K562 (cell line): ENCODE measurements around the gene MSI1. TPM values are rescaled to one million over a fixed set of nuclear protein-coding genes. Genes with fewer than 3 reads are reported as not detected.
A peak's percentile ranks its signal among the peaks of the same experiment; 100 is the strongest.

Experiments used
- DNMT1 ChIP-seq: fragments of 450-650 bp; IDR thresholded peaks from 2 replicates; pipeline ENCODE4 v1.6.1; 2016; ENCODE audit warnings: antibody characterized with exemption, mild to moderate bottlenecking
- FOXK1 ChIP-seq: sonication (generic); formaldehyde crosslinking; IDR thresholded peaks from 2 replicates; pipeline ENCODE4 v1.8.0; 2022; ENCODE audit warnings: missing genetic modification reagents, mild to moderate bottlenecking, borderline replicate concordance
- HNRNPH1 ChIP-seq: fragments of 200-400 bp; formaldehyde crosslinking; optimal IDR thresholded peaks from 2 replicates; pipeline ENCODE3; 2017; ENCODE audit warnings: low read depth, mild to moderate bottlenecking, low read length, moderate library complexity
- JUNB ChIP-seq: fragments of 450-650 bp; formaldehyde crosslinking; conservative IDR thresholded peaks from 2 replicates; pipeline ENCODE4 v1.4.0; 2020; ENCODE audit warnings: mild to moderate bottlenecking
- MIER1 ChIP-seq: fragments of 450-650 bp; IDR thresholded peaks from 2 replicates; pipeline ENCODE4 v1.6.1; 2016; ENCODE audit warnings: antibody characterized with exemption, mild to moderate bottlenecking, low read depth
- NFRKB ChIP-seq: fragments of 450-650 bp; IDR thresholded peaks from 2 replicates; pipeline ENCODE4 v1.6.1; 2016; ENCODE audit warnings: low read depth
- NFYB ChIP-seq: IDR thresholded peaks from 2 replicates; pipeline ENCODE4 v1.6.1; 2011; ENCODE audit warnings: mild to moderate bottlenecking, moderate library complexity; ENCODE audit not compliant: insufficient read length; ENCODE audit errors: extremely low read depth
- NR4A1 ChIP-seq, 2 experiments: fragments of 250-450 bp in 1 of 2; fragments of 450-650 bp in 1 of 2; sonication (Bioruptor Pico) in 1 of 2; IDR thresholded peaks; 2 replicates each; pipeline versions ENCODE4 v1.4.0 to v1.6.1; 2016 to 2020; ENCODE audit warnings: mild to moderate bottlenecking in 2 of 2, missing compliant biosample characterization in 1 of 2, missing genetic modification characterization in 1 of 2, moderate library complexity in 1 of 2
- POLR2AphosphoS2 ChIP-seq: IDR thresholded peaks from 2 replicates; pipeline ENCODE4 v1.6.1; 2012; ENCODE audit warnings: low read length, improper control_type of control experiment
- RB1 ChIP-seq: fragments of 450-650 bp; IDR thresholded peaks from 2 replicates; pipeline ENCODE4 v1.6.1; 2017; ENCODE audit warnings: low read depth, mild to moderate bottlenecking
- SMAD2 ChIP-seq: fragments of 150-350 bp; IDR thresholded peaks from 2 replicates; pipeline ENCODE4 v1.6.1; 2014; ENCODE audit warnings: low read depth, mild to moderate bottlenecking, low read length
- TAF7 ChIP-seq: fragments of 450-650 bp; IDR thresholded peaks from 2 replicates; pipeline ENCODE4 v1.6.1; 2016; ENCODE audit warnings: missing genetic modification characterization, missing compliant biosample characterization
- TRIM25 ChIP-seq: fragments of 450-650 bp; IDR thresholded peaks from 2 replicates; pipeline ENCODE4 v1.7.0; 2016; ENCODE audit warnings: borderline replicate concordance
- TSC22D4 ChIP-seq: fragments of 450-650 bp; IDR thresholded peaks from 2 replicates; pipeline ENCODE4 v1.6.1; 2016; ENCODE audit warnings: missing genetic modification characterization, missing biosample characterization, control low read depth
- WHSC1 ChIP-seq: IDR thresholded peaks from one replicate; pipeline ENCODE4 v1.6.1; 2012; ENCODE audit warnings: low read length, control low read depth, inconsistent platforms
- XRCC3 ChIP-seq: fragments of 450-650 bp; IDR thresholded peaks from 2 replicates; pipeline ENCODE4 v1.6.1; 2017; ENCODE audit warnings: mild to moderate bottlenecking, moderate library complexity
- ZNF165 ChIP-seq: fragments of 250-450 bp; sonication (Bioruptor Pico); IDR thresholded peaks from 2 replicates; pipeline ENCODE4 v1.4.0; 2020; ENCODE audit warnings: borderline replicate concordance
- ZNF239 ChIP-seq: fragments of 250-450 bp; sonication (Bioruptor Pico); IDR thresholded peaks from 2 replicates; pipeline ENCODE4 v1.4.0; 2020; ENCODE audit warnings: mild to moderate bottlenecking
- ZNF282 ChIP-seq: sonication (generic); formaldehyde crosslinking; IDR thresholded peaks from 2 replicates; pipeline ENCODE4 v1.8.1; 2023; ENCODE audit warnings: missing genetic modification reagents
- ZNF3 ChIP-seq: fragments of 250-450 bp; sonication (Bioruptor Pico); IDR thresholded peaks from 2 replicates; pipeline ENCODE4 v1.5.0; 2021; ENCODE audit warnings: mild to moderate bottlenecking, moderate library complexity
- ZNF785 ChIP-seq: fragments of 250-450 bp; sonication (Bioruptor Pico); IDR thresholded peaks from 2 replicates; pipeline ENCODE4 v1.4.0; 2020; ENCODE audit warnings: mild to moderate bottlenecking
- polyA plus RNA-seq, 8 experiments: library from polyadenylated mRNA; depleted of rRNA in 4 of 8; stranded (reverse) in 5 of 8; unstranded in 3 of 8; fragments of >200 nt; fragmentation: Nextera tagmentation in 2 of 8; fragmentation: Illumina TruSeq in 1 of 8; extraction: Ambion mirVana in 2 of 8; extraction: Trizol in 1 of 8; gene quantifications; 2 replicates each; pipeline versions ENCODE4 v1.2.1 to v1.2.3, GENCODE V29; 2011 to 2014; ENCODE audit warnings: inconsistent platforms in 1 of 8, missing spikeins in 1 of 8
- total RNA-seq, 7 experiments: library from RNA; depleted of rRNA in 6 of 7; stranded (reverse); fragments of >200 nt in 6 of 7; fragmentation: Illumina TruSeq in 2 of 7; extraction: Trizol in 2 of 7; gene quantifications; 2 replicates each; pipeline versions ENCODE4 v1.2.1 to v1.2.3, GENCODE V29; 2011 to 2021; ENCODE audit warnings: low replicate concordance in 1 of 7
- TF ChIP-seq, protein P1 (sequence below): fragments of 250-450 bp; sonication (Bioruptor Pico); IDR thresholded peaks from 2 replicates; pipeline ENCODE4 v1.4.0; 2020; ENCODE audit warnings: mild to moderate bottlenecking

MSI1 gene
- total and polyA plus RNA-seq, 9 of the 15 experiments (the other 6 are each of a cell fraction or from before 2014, with no cell fraction given), result 0.16 TPM; not detected in 8

DNA sequence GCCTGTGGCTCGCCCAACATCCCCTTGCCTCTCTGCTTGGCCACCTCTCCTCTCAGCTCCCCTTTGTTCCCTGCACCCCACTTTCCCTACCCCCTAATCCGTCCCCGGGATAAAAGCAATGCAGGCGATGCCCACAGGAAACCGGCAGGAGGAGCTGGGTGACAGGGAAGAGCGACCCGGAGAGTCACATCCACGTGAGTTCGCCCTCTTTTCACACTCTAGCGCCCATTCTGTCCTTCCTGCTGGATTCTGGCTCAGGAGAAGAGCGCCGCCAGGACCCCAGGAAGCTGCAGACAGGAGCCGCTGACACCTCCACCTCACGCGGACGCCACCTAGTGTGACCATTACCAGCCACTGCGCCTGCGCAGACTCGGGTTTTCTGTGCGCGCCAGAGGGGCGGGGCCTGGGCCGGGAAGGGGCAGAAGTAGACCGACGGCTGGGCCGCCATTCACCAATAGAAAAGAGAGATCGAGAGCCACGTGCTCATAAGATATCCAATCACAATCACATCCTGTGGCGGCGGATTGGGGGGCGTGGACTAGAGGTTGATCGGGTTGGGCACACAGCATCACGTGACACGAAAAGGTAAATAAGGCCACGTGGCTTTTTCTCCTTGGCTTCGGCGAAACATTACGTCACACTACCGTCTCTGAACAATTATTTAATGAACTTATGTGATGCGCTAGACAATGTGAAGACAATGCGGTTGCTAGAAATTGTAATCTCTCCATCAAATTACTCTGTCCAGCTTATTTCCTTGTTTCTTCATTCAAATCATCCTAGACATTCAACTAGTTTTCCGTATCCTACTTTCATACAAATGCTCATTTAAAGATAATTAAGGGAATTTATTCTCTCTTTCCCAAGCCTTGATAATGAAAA is 51.5 kb downstream of the MSI1 start (continued):
- TF ChIP-seq ZNF282, result no peak
- TF ChIP-seq SMAD2, result no peak
- TF ChIP-seq MIER1, result no peak
- TF ChIP-seq RB1, result peak; percentile 68; the same call in 1 of the 2 replicates
- peak; percentile 78 for TF ChIP-seq NFRKB
- no peak for TF ChIP-seq POLR2AphosphoS2
- TF ChIP-seq JUNB (CRISPR knock-in tag), result no peak
- TF ChIP-seq TSC22D4 (tag), result no peak
- no peak for TF ChIP-seq NR4A1 (CRISPR knock-in tag; IDR thresholded peaks at IDR 0.05)
- TF ChIP-seq NR4A1 (tag; IDR thresholded peaks at IDR 0.05), result peak; percentile 29; the same call in 1 of the 2 replicates
- TF ChIP-seq ZNF165 (CRISPR knock-in tag), result no peak
- TF ChIP-seq, protein P1, sequence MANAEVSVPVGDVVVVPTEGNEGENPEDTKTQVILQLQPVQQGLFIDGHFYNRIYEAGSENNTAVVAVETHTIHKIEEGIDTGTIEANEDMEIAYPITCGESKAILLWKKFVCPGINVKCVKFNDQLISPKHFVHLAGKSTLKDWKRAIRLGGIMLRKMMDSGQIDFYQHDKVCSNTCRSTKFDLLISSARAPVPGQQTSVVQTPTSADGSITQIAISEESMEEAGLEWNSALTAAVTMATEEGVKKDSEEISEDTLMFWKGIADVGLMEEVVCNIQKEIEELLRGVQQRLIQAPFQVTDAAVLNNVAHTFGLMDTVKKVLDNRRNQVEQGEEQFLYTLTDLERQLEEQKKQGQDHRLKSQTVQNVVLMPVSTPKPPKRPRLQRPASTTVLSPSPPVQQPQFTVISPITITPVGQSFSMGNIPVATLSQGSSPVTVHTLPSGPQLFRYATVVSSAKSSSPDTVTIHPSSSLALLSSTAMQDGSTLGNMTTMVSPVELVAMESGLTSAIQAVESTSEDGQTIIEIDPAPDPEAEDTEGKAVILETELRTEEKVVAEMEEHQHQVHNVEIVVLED (CRISPR knock-in tag), result no peak
- no peak for TF ChIP-seq DNMT1
- no peak for TF ChIP-seq ZNF785 (CRISPR knock-in tag)
- no peak for TF ChIP-seq HNRNPH1
- peak; percentile 99 for TF ChIP-seq FOXK1 (CRISPR knock-in tag)
- peak; percentile 81 for TF ChIP-seq NFYB
- TF ChIP-seq WHSC1, result no peak
- TF ChIP-seq TRIM25, result 0 out of 2 replicates have a peak, but pooled peaks have one; percentile 48
- TF ChIP-seq ZNF3 (CRISPR knock-in tag), result no peak
- peak; percentile 88 for TF ChIP-seq TAF7
- TF ChIP-seq ZNF239 (CRISPR knock-in tag), result no peak
- no peak for TF ChIP-seq XRCC3
